ENCODE results near the gene KCNK10.

GRCh38 chr14:88322504-88323085 is 474 bp downstream of the KCNK10 start:
- TF ChIP-seq CTCF (IDR thresholded peaks at IDR 0.05), result no peak
- no peak for TF ChIP-seq EP300 (IDR thresholded peaks at IDR 0.05)

Measured in suprapubic skin (tissue), 3 donors.